H1 (cell line): ENCODE results near the gene FAM170B. TPM values are rescaled to one million over a fixed set of nuclear protein-coding genes. Genes with fewer than 3 reads are reported as not detected.

Experiments used
- CTCF ChIA-PET: fragments of 300-600 bp; sonication (Branson Sonifier 250); formaldehyde crosslinking; loops from one replicate; lab custom pipeline; 2021; ENCODE audit not compliant: partially characterized antibody; lab: Charles Lee
- POLR2A ChIA-PET: fragments of 300-600 bp; sonication (Branson Sonifier 250); formaldehyde crosslinking; loops from one replicate; lab custom pipeline; 2021; ENCODE audit warnings: inconsistent platforms; ENCODE audit not compliant: partially characterized antibody; lab: Charles Lee
- DNase-seq, 2 experiments: peaks; one replicate each; pipeline versions ENCODE4 v3.0.0 to v3.0.0-alpha.2; 2010 to 2022; ENCODE audit warnings: low spot score in 2 of 2, low read depth in 1 of 2, mixed read lengths in 1 of 2
- FAIRE-seq: peaks from 2 replicates; lab custom pipeline; 2011; peaks lifted over from hg19 to GRCh38; lab: Jason Lieb, UNC
- H2AFZ ChIP-seq: 2 replicates; pipeline ENCODE4 v1.8.1; 2012; ENCODE audit warnings: low read length, inconsistent platforms
- H2AK5ac ChIP-seq: 2 replicates; pipeline ENCODE4 v1.6.1; 2013; ENCODE audit warnings: low read depth, low read length
- H2BK120ac ChIP-seq: replicated peaks from 2 replicates; pipeline ENCODE3; 2013; ENCODE audit warnings: low read depth, low read length, inconsistent platforms
- H2BK12ac ChIP-seq: 2 replicates; pipeline ENCODE4 v1.6.1; 2013; ENCODE audit warnings: low read depth, low read length
- H2BK15ac ChIP-seq: 2 replicates; pipeline ENCODE4 v1.6.1; 2013; ENCODE audit warnings: low read length
- H2BK20ac ChIP-seq: 2 replicates; pipeline ENCODE4 v1.6.1; 2013; ENCODE audit warnings: low read length
- H2BK5ac ChIP-seq: 2 replicates; pipeline ENCODE4 v1.6.1; 2013; ENCODE audit warnings: low read depth, low read length
- H3K14ac ChIP-seq: 2 replicates; pipeline ENCODE4 v1.6.1; 2013; ENCODE audit warnings: inconsistent platforms; ENCODE audit not compliant: insufficient read length
- H3K18ac ChIP-seq: 2 replicates; pipeline ENCODE4 v1.6.1; 2013; ENCODE audit warnings: low read length; ENCODE audit errors: extremely low read depth
- H3K23ac ChIP-seq: 2 replicates; pipeline ENCODE4 v1.6.1; 2013; ENCODE audit warnings: inconsistent platforms; ENCODE audit not compliant: insufficient read length
- H3K23me2 ChIP-seq: 2 replicates; pipeline ENCODE4 v1.6.1; 2013; ENCODE audit warnings: low read depth, low read length
- H3K27ac ChIP-seq: 2 replicates; pipeline ENCODE4 v1.6.1; 2011; ENCODE audit warnings: low read depth, low read length, inconsistent platforms
- H3K27me3 ChIP-seq, 4 experiments: replicated peaks in 1 of 4; 1 replicate in 1 of 4; 2 replicates in 3 of 4; pipeline versions ENCODE4 v1.6.1 to v1.8.1; 2011 to 2013; ENCODE audit warnings: low read length in 3 of 4, mild to moderate bottlenecking in 3 of 4, inconsistent platforms in 2 of 4, mixed read lengths in 2 of 4, moderate library complexity in 1 of 4; ENCODE audit not compliant: control insufficient read depth in 3 of 4, insufficient read depth in 3 of 4; ENCODE audit errors: extremely low read depth in 1 of 4
- H3K36me3 ChIP-seq, 4 experiments: 2 replicates each; pipeline versions ENCODE4 v1.6.1 to v1.8.1; 2011 to 2013; ENCODE audit warnings: mild to moderate bottlenecking in 4 of 4, low read length in 3 of 4, moderate library complexity in 2 of 4, control low read depth in 1 of 4, inconsistent platforms in 1 of 4; ENCODE audit not compliant: insufficient read depth in 4 of 4, control insufficient read depth in 2 of 4
- H3K4ac ChIP-seq: replicated peaks from 2 replicates; pipeline ENCODE3; 2013; ENCODE audit warnings: low read length, low read depth, mixed read lengths, inconsistent platforms; ENCODE audit not compliant: insufficient read length
- H3K4me1 ChIP-seq, 4 experiments: replicated peaks in 1 of 4; 1 replicate in 1 of 4; 2 replicates in 3 of 4; pipeline versions ENCODE4 v1.6.1 to v1.8.1; 2011 to 2013; ENCODE audit warnings: low read length in 3 of 4, inconsistent platforms in 2 of 4, mixed read lengths in 1 of 4; ENCODE audit not compliant: insufficient read depth in 4 of 4, control insufficient read depth in 3 of 4
- H3K4me2 ChIP-seq, 2 experiments: 2 replicates each; pipeline versions ENCODE4 v1.6.1 to v1.8.1; 2011 to 2013; ENCODE audit warnings: low read depth in 2 of 2, low read length in 2 of 2, control low read depth in 1 of 2, inconsistent platforms in 1 of 2, mild to moderate bottlenecking in 1 of 2; ENCODE audit not compliant: insufficient read depth in 1 of 2
- H3K4me3 ChIP-seq, 4 experiments: fragments of 200-600, 300-600 bp in 1 of 4; sonication (generic), shearing (Covaris generic), sonication (Bioruptor Twin) in 1 of 4; 2 replicates each; pipeline versions ENCODE4 v1.5.1 to v1.8.1; 2011 to 2016; ENCODE audit warnings: low read length in 4 of 4, low read depth in 3 of 4, control low read depth in 2 of 4, inconsistent platforms in 2 of 4, mild to moderate bottlenecking in 2 of 4, mixed read lengths in 1 of 4, moderate library complexity in 1 of 4; ENCODE audit not compliant: insufficient read depth in 2 of 4; ENCODE audit errors: extremely low read depth in 1 of 4
- H3K56ac ChIP-seq: replicated peaks from 2 replicates; pipeline ENCODE3; 2013; ENCODE audit warnings: low read depth, mild to moderate bottlenecking, mixed read lengths, low read length, inconsistent platforms; ENCODE audit not compliant: insufficient read length
- H3K79me1 ChIP-seq: 2 replicates; pipeline ENCODE4 v1.6.1; 2013; ENCODE audit warnings: low read depth, low read length, control low read depth
- H3K79me2 ChIP-seq, 2 experiments: 2 replicates each; pipeline versions ENCODE4 v1.6.1 to v1.8.1; 2012 to 2013; ENCODE audit warnings: low read length in 2 of 2, mild to moderate bottlenecking in 2 of 2, inconsistent platforms in 1 of 2; ENCODE audit not compliant: insufficient read depth in 2 of 2, control insufficient read depth in 1 of 2
- H3K9ac ChIP-seq, 4 experiments: replicated peaks in 1 of 4; 1 replicate in 1 of 4; 2 replicates in 3 of 4; pipeline versions ENCODE4 v1.6.1 to v1.8.1; 2011 to 2013; ENCODE audit warnings: low read depth in 3 of 4, low read length in 3 of 4, control low read depth in 2 of 4, mild to moderate bottlenecking in 2 of 4, moderate library complexity in 2 of 4, inconsistent platforms in 1 of 4; ENCODE audit errors: extremely low read depth in 1 of 4
- H3K9me3 ChIP-seq, 2 experiments: 2 replicates each; pipeline versions ENCODE4 v1.6.1 to v1.8.1; 2012 to 2013; ENCODE audit warnings: mild to moderate bottlenecking in 2 of 2, moderate library complexity in 2 of 2, control low read depth in 1 of 2, inconsistent platforms in 1 of 2, low read depth in 1 of 2, low read length in 1 of 2, mixed read lengths in 1 of 2; ENCODE audit not compliant: insufficient read depth in 2 of 2
- H4K20me1 ChIP-seq, 2 experiments: replicated peaks in 1 of 2; 2 replicates each; pipeline versions ENCODE3 to v1.8.1; 2011 to 2013; ENCODE audit warnings: inconsistent platforms in 2 of 2, low read length in 2 of 2, mild to moderate bottlenecking in 1 of 2; ENCODE audit not compliant: insufficient read depth in 2 of 2, control insufficient read depth in 1 of 2
- H4K5ac ChIP-seq: 2 replicates; pipeline ENCODE4 v1.6.1; 2013; ENCODE audit warnings: low read length, low read depth, mixed read lengths, inconsistent platforms; ENCODE audit not compliant: insufficient read length
- H4K8ac ChIP-seq: 2 replicates; pipeline ENCODE4 v1.8.0; 2013; ENCODE audit warnings: mild to moderate bottlenecking, moderate library complexity, low read length, inconsistent platforms; ENCODE audit not compliant: insufficient read depth; ENCODE audit errors: extremely low read depth
- H4K91ac ChIP-seq: replicated peaks from 2 replicates; pipeline ENCODE3; 2013; ENCODE audit warnings: low read length, mixed read lengths, inconsistent platforms; ENCODE audit not compliant: insufficient read length
- BRCA1 ChIP-seq: IDR thresholded peaks from 2 replicates; pipeline ENCODE4 v1.6.1; 2012; ENCODE audit warnings: low read depth, low read length, improper control_type of control experiment
- CBX5 ChIP-seq: fragments of 300-800, 300-1000 bp; sonication (generic); IDR thresholded peaks from 2 replicates; pipeline ENCODE4 v1.7.1; 2016; ENCODE audit warnings: antibody characterized with exemption, low read length, low read depth
- CHD2 ChIP-seq: IDR thresholded peaks from 2 replicates; pipeline ENCODE4 v1.6.1; 2012; ENCODE audit warnings: low read length, improper control_type of control experiment
- FOSL1 ChIP-seq: IDR thresholded peaks from 2 replicates; pipeline ENCODE4 v1.6.1; 2011; ENCODE audit warnings: mild to moderate bottlenecking, low read depth, low read length, moderate library complexity; ENCODE audit not compliant: insufficient read depth
- HDAC2 ChIP-seq, 2 experiments: fragments of 300-600 bp in 1 of 2; sonication (generic) in 1 of 2; IDR thresholded peaks; 2 replicates each; pipeline ENCODE4 v1.6.1; 2011 to 2012; ENCODE audit warnings: low read depth in 2 of 2, low read length in 2 of 2, mild to moderate bottlenecking in 2 of 2, moderate library complexity in 2 of 2, borderline replicate concordance in 1 of 2, inconsistent platforms in 1 of 2
- JUND ChIP-seq: IDR thresholded peaks from 2 replicates; pipeline ENCODE4 v1.6.1; 2011; ENCODE audit warnings: mild to moderate bottlenecking, improper control_type of control experiment, low read length
- KDM5A ChIP-seq: fragments of 200-600 bp; IDR thresholded peaks from 2 replicates; pipeline ENCODE4 v1.7.1; 2012; ENCODE audit warnings: mild to moderate bottlenecking, low read length, inconsistent platforms, mixed read lengths
- POLR2AphosphoS5 ChIP-seq: IDR thresholded peaks from 2 replicates; pipeline ENCODE4 v1.6.1; 2011; ENCODE audit warnings: low read depth, low read length
- RNF2 ChIP-seq: fragments of 200-900, 300-1000 bp; sonication (generic); IDR thresholded peaks from 2 replicates; pipeline ENCODE4 v1.7.1; 2016; ENCODE audit warnings: borderline replicate concordance, low read depth, mild to moderate bottlenecking, antibody characterized with exemption, low read length; ENCODE audit not compliant: poor library complexity, severe bottlenecking; ENCODE audit errors: missing control alignments
- SAP30 ChIP-seq: fragments of 300-600 bp; sonication (generic); IDR thresholded peaks from 2 replicates; pipeline ENCODE4 v1.7.1; 2012; ENCODE audit warnings: low read length, moderate library complexity, mild to moderate bottlenecking, inconsistent platforms; ENCODE audit not compliant: insufficient read depth, insufficient replicate concordance
- SIX5 ChIP-seq: IDR thresholded peaks from 2 replicates; pipeline ENCODE4 v1.6.1; 2011; ENCODE audit warnings: mild to moderate bottlenecking, low read depth, low read length
- SP4 ChIP-seq: IDR thresholded peaks from 2 replicates; pipeline ENCODE4 v1.6.1; 2012; ENCODE audit warnings: low read length, inconsistent platforms
- TAF7 ChIP-seq: optimal IDR thresholded peaks from 2 replicates; pipeline ENCODE3; 2011; ENCODE audit warnings: low read depth, mild to moderate bottlenecking, inconsistent platforms, low read length, moderate library complexity, borderline replicate concordance
- WGBS, 2 experiments: shearing (Covaris generic) in 1 of 2; methylation state at CpG; one replicate each; pipeline versions ENCODE4 v1.1.6 to v1.1.7; 2013 to 2015; ENCODE audit warnings: low lambda C conversion rate in 2 of 2, mixed read lengths in 2 of 2, inconsistent platforms in 1 of 2, low coverage in 1 of 2, missing lambda C conversion rate in 1 of 2; ENCODE audit not compliant: insufficient replicate concordance in 2 of 2, insufficient coverage in 1 of 2, insufficient read length in 1 of 2; ENCODE audit errors: extremely low coverage in 1 of 2, missing lambda C conversion rate in 1 of 2; 5-methylcytosine and 5-hydroxymethylcytosine counted together
- polyA plus RNA-seq, 7 experiments: library from polyadenylated mRNA; depleted of rRNA in 3 of 7; stranded (reverse) in 5 of 7; unstranded in 2 of 7; fragments of >200 nt in 5 of 7; fragments of 200-250 nt in 2 of 7; gene quantifications; 1 replicate in 5 of 7; 2 replicates in 1 of 7; 4 replicates in 1 of 7; pipeline versions ENCODE4 v1.2.1 to v1.2.3, GENCODE V29; 2011 to 2013; ENCODE audit warnings: missing spikeins in 2 of 7, mixed read lengths in 2 of 7
- total RNA-seq: library from RNA; stranded (reverse); fragmentation: NEBNext Ultra II Directional; extraction: Animal tissue kit (Norgen Biotek cat#: 25700); gene quantifications from 2 replicates; pipeline ENCODE4 v1.2.1, GENCODE V29; 2021

Gene FAM170B
- total and polyA plus RNA-seq, 2 of the 8 experiments (the other 6 are each of a cell fraction or from before 2014, with no cell fraction given), result not detected

GRCh38 chr10:49118430-49119074 lies 15.3 kb downstream of the FAM170B start:
- Histone ChIP-seq H2BK120ac (no peak overlapping the region), H4K20me1 (no peaks in the 10 kb centered on the region), H3K36me3 (no peaks in the 10 kb centered on the region), H2BK12ac (no peak overlapping the region), H3K79me2 (no peaks in the 10 kb centered on the region), H3K14ac (no peak overlapping the region), H3K4me1 (no peaks in the 10 kb centered on the region), H3K4me3 (no peak overlapping the region), H2AFZ (no peak overlapping the region), H3K9ac (no peak overlapping the region), H3K23me2 (peaks cover 3% of the 10 kb centered on the region; the same call in 1 of the 2 replicates), H4K5ac (no peak overlapping the region), H4K8ac (no peak overlapping the region), H3K56ac (no peak overlapping the region), H3K18ac (no peak overlapping the region), H3K23ac (no peak overlapping the region), H2AK5ac (no peak overlapping the region), H3K27ac (no peak overlapping the region), H3K4ac (no peak overlapping the region), H3K27me3 (peaks cover 0 to 13% (median 6%) of the 10 kb centered on the region in 4 experiments; a peak in 5 of 7 replicates), H3K4me2 (no peak overlapping the region), H3K9me3 (peaks cover 0 to 4% of the 10 kb centered on the region in 2 experiments; a peak in 2 of 4 replicates), H2BK5ac (no peak overlapping the region), H4K91ac (no peak overlapping the region), H2BK20ac (no peak overlapping the region), H3K79me1 (no peaks in the 10 kb centered on the region), H2BK15ac (no peak overlapping the region)
- DNase-seq, result no peak
- ChIA-PET POLR2A (no interaction called here), CTCF (interaction anchor here (1.1 kb wide), 1 partner anchor 13 kb away, joined by 3 read pairs; no protein-coding TSS in a partner anchor)
- 75% methylated on average over 6 of the region's 6 CpGs; no CpG with 5 or more reads in 1 of the 2 experiments for WGBS, 2 experiments
- no peak for FAIRE-seq
- TF ChIP-seq HDAC2 (IDR thresholded peaks at IDR 0.05; ENCODE audit: borderline replicate concordance in 1 of 2, low read depth in 2 of 2, low read length in 2 of 2) (no peak), CHD2 (no peak), FOSL1 (no peak), RNF2 (no peak), BRCA1 (no peak), SIX5 (no peak), POLR2AphosphoS5 (no peak), KDM5A (no peak), CBX5 (no peak), JUND (no peak), SAP30 (no peak), TAF7 (no peak), SP4 (no peak)
